ENCODE measurements around the gene NSUN2. TPM values are rescaled to one million over a fixed set of nuclear protein-coding genes. Genes with fewer than 3 reads are reported as not detected.

The NSUN2 gene
- total RNA-seq, 2 experiments from 2014 or later = 48.3 to 50.8 TPM

- H3K36me3 ChIP-seq (ENCODE audit: insufficient read depth, low read length) = no peaks in the 10 kb centered on the region
- Mint-ChIP-seq H3K27ac (no peak overlapping the region), H3K4me1 (ENCODE audit: low read depth) (no peaks in the 10 kb centered on the region), H3K36me3 (ENCODE audit: low read depth) (peaks cover 3% of the 10 kb centered on the region), H3K9me3 (no peaks in the 10 kb centered on the region), H3K27me3 (peaks cover 9% of the 10 kb centered on the region), H3K4me3 (no peak overlapping the region)
- H3K27ac ChIP-seq (ENCODE audit: low read depth in 1 of 2, low read length in 2 of 2) = no peak overlapping the region
- intact Hi-C loops (cut with DNase I, micrococcal nuclease) = no loop called here
- ATAC-seq (ENCODE audit: poor library complexity) (no peak), DNase-seq (no peak)
- no peaks in the 10 kb centered on the region for H3K4me1 ChIP-seq (ENCODE audit: insufficient read depth, low read length)
- no peak for TF ChIP-seq CTCF (IDR thresholded peaks at IDR 0.05)
- no peaks in the 10 kb centered on the region for H3K27me3 ChIP-seq (ENCODE audit: control insufficient read depth in 1 of 2, insufficient read depth in 2 of 2, low read length in 2 of 2)
- ChIA-PET CTCF (no interaction called here), POLR2A (no interaction called here)
- H3K4me3 ChIP-seq (ENCODE audit: low read length) = no peak overlapping the region
- no peaks in the 10 kb centered on the region for H3K9me3 ChIP-seq (ENCODE audit: control insufficient read depth in 1 of 2, insufficient read depth in 1 of 2, low read length in 2 of 2)
Measured at GRCh38 chr5:6675784-6676491, 43.1 kb upstream of the NSUN2 start.

GRCh38 chr5:6674886-6675285 is 42.0 kb upstream of the NSUN2 start:
- DNase-seq (no peak), ATAC-seq (ENCODE audit: poor library complexity) (no peak)
- Mint-ChIP-seq H3K36me3 (ENCODE audit: low read depth) (peaks cover 4% of the 10 kb centered on the region), H3K4me3 (no peak overlapping the region), H3K27me3 (peaks cover 8% of the 10 kb centered on the region), H3K27ac (no peak overlapping the region), H3K9me3 (no peaks in the 10 kb centered on the region), H3K4me1 (ENCODE audit: low read depth) (no peaks in the 10 kb centered on the region)
- no peak for TF ChIP-seq CTCF (IDR thresholded peaks at IDR 0.05)
- H3K27me3 ChIP-seq (ENCODE audit: control insufficient read depth in 1 of 2, insufficient read depth in 2 of 2, low read length in 2 of 2) = no peaks in the 10 kb centered on the region
- ChIA-PET CTCF (no interaction called here), POLR2A (no interaction called here)
- no peaks in the 10 kb centered on the region for H3K4me1 ChIP-seq (ENCODE audit: insufficient read depth, low read length)
- no peak overlapping the region for H3K27ac ChIP-seq (ENCODE audit: low read depth in 1 of 2, low read length in 2 of 2)
- H3K4me3 ChIP-seq (ENCODE audit: low read length) = no peak overlapping the region
- no peaks in the 10 kb centered on the region for H3K9me3 ChIP-seq (ENCODE audit: control insufficient read depth in 1 of 2, insufficient read depth in 1 of 2, low read length in 2 of 2)
- no peaks in the 10 kb centered on the region for H3K36me3 ChIP-seq (ENCODE audit: insufficient read depth, low read length)
- intact Hi-C loops (cut with DNase I, micrococcal nuclease) = no loop called here

- no peaks in the 10 kb centered on the region for H3K27me3 ChIP-seq (ENCODE audit: control insufficient read depth in 1 of 2, insufficient read depth in 2 of 2, low read length in 2 of 2)
- no peak overlapping the region for H3K27ac Mint-ChIP-seq
- H3K9me3 ChIP-seq (ENCODE audit: control insufficient read depth in 1 of 2, insufficient read depth in 1 of 2, low read length in 2 of 2) = no peaks in the 10 kb centered on the region
- no peak overlapping the region for H3K4me3 Mint-ChIP-seq
- no peak for DNase-seq
- TF ChIP-seq CTCF (IDR thresholded peaks at IDR 0.05) = no peak
- H3K27me3 Mint-ChIP-seq = peaks cover 8% of the 10 kb centered on the region
- CTCF ChIA-PET = no interaction called here
- H3K4me3 ChIP-seq (ENCODE audit: low read length) = no peak overlapping the region
- ATAC-seq (ENCODE audit: poor library complexity) = no peak
- POLR2A ChIA-PET = no interaction called here
- peaks cover 8% of the 10 kb centered on the region for H3K36me3 Mint-ChIP-seq (ENCODE audit: low read depth)
- H3K4me1 Mint-ChIP-seq (ENCODE audit: low read depth) = no peaks in the 10 kb centered on the region
- H3K4me1 ChIP-seq (ENCODE audit: insufficient read depth, low read length) = no peaks in the 10 kb centered on the region
- H3K9me3 Mint-ChIP-seq = no peaks in the 10 kb centered on the region
- intact Hi-C loops (cut with DNase I, micrococcal nuclease) = no loop called here
- H3K36me3 ChIP-seq (ENCODE audit: insufficient read depth, low read length) = no peaks in the 10 kb centered on the region
- no peak overlapping the region for H3K27ac ChIP-seq (ENCODE audit: low read depth in 1 of 2, low read length in 2 of 2)
Measured at GRCh38 chr5:6674421-6674820, 41.6 kb upstream of the NSUN2 start.

All from CD4-positive, alpha-beta T cell (primary cell).